ENCODE data around the gene GABRG3. TPM values are rescaled to one million over a fixed set of nuclear protein-coding genes. Genes with fewer than 3 reads are reported as not detected.

The GABRG3 gene
- total RNA-seq = under 0.01 TPM

- no peak within 1 kb of the TSS for H3K9ac ChIP-seq (ENCODE audit: low read depth in 1 of 3, low read length in 3 of 3)
- no peaks in the 10 kb centered on the region for H3K9me3 ChIP-seq (ENCODE audit: control insufficient read depth in 3 of 3, low read length in 3 of 3)
- no peak within 1 kb of the TSS for H3K27ac ChIP-seq (ENCODE audit: low read depth, low read length)
- no peaks in the 10 kb centered on the region for H3K36me3 ChIP-seq (ENCODE audit: control insufficient read depth in 3 of 3, insufficient read depth in 3 of 3, low read length in 3 of 3)
- H3K27me3 ChIP-seq (ENCODE audit: control insufficient read depth in 3 of 3, insufficient read depth in 3 of 3, low read length in 3 of 3) = peaks cover 3 to 23% (median 7%) of the 10 kb centered on the region in 3 donors
- no peak within 1 kb of the TSS for H3K4me3 ChIP-seq (ENCODE audit: low read length in 3 of 3)
- H3K4me1 ChIP-seq (ENCODE audit: control insufficient read depth in 3 of 3, insufficient read depth in 3 of 3, low read length in 3 of 3) = no peaks in the 10 kb centered on the region
Observed at GRCh38 chr15:26970712-26971210, at the start of gene GABRG3. Gene GABRG3 (plus strand): TSS chr15:26971181.

- H3K9me3 ChIP-seq (ENCODE audit: control insufficient read depth in 3 of 3, low read length in 3 of 3) = peaks cover 0 to 5% (median 4%) of the 10 kb centered on the region in 3 donors
Observed at GRCh38 chr15:26921433-26921832, 49.5 kb upstream of the GABRG3 start.

GRCh38 chr15:26926081-26926480, 44.9 kb upstream of the GABRG3 start:
- no peaks in the 10 kb centered on the region for H3K36me3 ChIP-seq (ENCODE audit: control insufficient read depth in 3 of 3, insufficient read depth in 3 of 3, low read length in 3 of 3)
- no peaks in the 10 kb centered on the region for H3K4me1 ChIP-seq (ENCODE audit: control insufficient read depth in 3 of 3, insufficient read depth in 3 of 3, low read length in 3 of 3)
- H3K9me3 ChIP-seq (ENCODE audit: control insufficient read depth in 3 of 3, low read length in 3 of 3) = no peaks in the 10 kb centered on the region
- no peak overlapping the region for H3K9ac ChIP-seq (ENCODE audit: low read depth in 1 of 3, low read length in 3 of 3)
- H3K4me3 ChIP-seq (ENCODE audit: low read length in 3 of 3) = no peak overlapping the region
- H3K27me3 ChIP-seq (ENCODE audit: control insufficient read depth in 3 of 3, insufficient read depth in 3 of 3, low read length in 3 of 3) = no peaks in the 10 kb centered on the region
- H3K27ac ChIP-seq (ENCODE audit: low read depth, low read length) = no peak overlapping the region

More at GRCh38 chr15:26921433-26921832, 49.5 kb upstream of the GABRG3 start:
- Histone ChIP-seq H3K27me3 (ENCODE audit: control insufficient read depth in 3 of 3, insufficient read depth in 3 of 3, low read length in 3 of 3) (no peaks in the 10 kb centered on the region), H3K9ac (ENCODE audit: low read depth in 1 of 3, low read length in 3 of 3) (no peak overlapping the region), H3K27ac (ENCODE audit: low read depth, low read length) (no peak overlapping the region), H3K4me3 (ENCODE audit: low read length in 3 of 3) (no peak overlapping the region), H3K36me3 (ENCODE audit: control insufficient read depth in 3 of 3, insufficient read depth in 3 of 3, low read length in 3 of 3) (no peaks in the 10 kb centered on the region), H3K4me1 (ENCODE audit: control insufficient read depth in 3 of 3, insufficient read depth in 3 of 3, low read length in 3 of 3) (no peaks in the 10 kb centered on the region)

- Histone ChIP-seq H3K4me1 (ENCODE audit: control insufficient read depth in 3 of 3, insufficient read depth in 3 of 3, low read length in 3 of 3) (no peaks in the 10 kb centered on the region), H3K27me3 (ENCODE audit: control insufficient read depth in 3 of 3, insufficient read depth in 3 of 3, low read length in 3 of 3) (no peaks in the 10 kb centered on the region), H3K9me3 (ENCODE audit: control insufficient read depth in 3 of 3, low read length in 3 of 3) (no peaks in the 10 kb centered on the region), H3K36me3 (ENCODE audit: control insufficient read depth in 3 of 3, insufficient read depth in 3 of 3, low read length in 3 of 3) (no peaks in the 10 kb centered on the region), H3K4me3 (ENCODE audit: low read length in 3 of 3) (no peak overlapping the region), H3K9ac (ENCODE audit: low read depth in 1 of 3, low read length in 3 of 3) (no peak overlapping the region), H3K27ac (ENCODE audit: low read depth, low read length) (no peak overlapping the region)
Observed at GRCh38 chr15:26928051-26928450, 42.9 kb upstream of the GABRG3 start.

- Histone ChIP-seq H3K9ac (ENCODE audit: low read depth in 1 of 3, low read length in 3 of 3) (no peak overlapping the region), H3K27me3 (ENCODE audit: control insufficient read depth in 3 of 3, insufficient read depth in 3 of 3, low read length in 3 of 3) (no peaks in the 10 kb centered on the region), H3K36me3 (ENCODE audit: control insufficient read depth in 3 of 3, insufficient read depth in 3 of 3, low read length in 3 of 3) (no peaks in the 10 kb centered on the region), H3K4me3 (ENCODE audit: low read length in 3 of 3) (no peak overlapping the region), H3K4me1 (ENCODE audit: control insufficient read depth in 3 of 3, insufficient read depth in 3 of 3, low read length in 3 of 3) (no peaks in the 10 kb centered on the region), H3K27ac (ENCODE audit: low read depth, low read length) (no peak overlapping the region), H3K9me3 (ENCODE audit: control insufficient read depth in 3 of 3, low read length in 3 of 3) (peaks cover 0 to 2% (median 0%) of the 10 kb centered on the region in 3 donors)
Observed at GRCh38 chr15:26929588-26929987, 41.4 kb upstream of the GABRG3 start.

- Histone ChIP-seq H3K27me3 (ENCODE audit: control insufficient read depth in 3 of 3, insufficient read depth in 3 of 3, low read length in 3 of 3) (no peaks in the 10 kb centered on the region), H3K4me1 (ENCODE audit: control insufficient read depth in 3 of 3, insufficient read depth in 3 of 3, low read length in 3 of 3) (no peaks in the 10 kb centered on the region), H3K9me3 (ENCODE audit: control insufficient read depth in 3 of 3, low read length in 3 of 3) (peaks cover 0 to 5% (median 4%) of the 10 kb centered on the region in 3 donors), H3K27ac (ENCODE audit: low read depth, low read length) (no peak overlapping the region), H3K36me3 (ENCODE audit: control insufficient read depth in 3 of 3, insufficient read depth in 3 of 3, low read length in 3 of 3) (no peaks in the 10 kb centered on the region), H3K9ac (ENCODE audit: low read depth in 1 of 3, low read length in 3 of 3) (no peak overlapping the region), H3K4me3 (ENCODE audit: low read length in 3 of 3) (no peak overlapping the region)
Observed at GRCh38 chr15:26934848-26935247, 36.1 kb upstream of the GABRG3 start.

GRCh38 chr15:26935322-26935721, 35.7 kb upstream of the GABRG3 start:
- no peaks in the 10 kb centered on the region for H3K4me1 ChIP-seq (ENCODE audit: control insufficient read depth in 3 of 3, insufficient read depth in 3 of 3, low read length in 3 of 3)
- H3K4me3 ChIP-seq (ENCODE audit: low read length in 3 of 3) = no peak overlapping the region
- no peaks in the 10 kb centered on the region for H3K27me3 ChIP-seq (ENCODE audit: control insufficient read depth in 3 of 3, insufficient read depth in 3 of 3, low read length in 3 of 3)
- H3K9me3 ChIP-seq (ENCODE audit: control insufficient read depth in 3 of 3, low read length in 3 of 3) = peaks cover 0 to 5% (median 4%) of the 10 kb centered on the region in 3 donors
- H3K9ac ChIP-seq (ENCODE audit: low read depth in 1 of 3, low read length in 3 of 3) = no peak overlapping the region
- no peaks in the 10 kb centered on the region for H3K36me3 ChIP-seq (ENCODE audit: control insufficient read depth in 3 of 3, insufficient read depth in 3 of 3, low read length in 3 of 3)
- H3K27ac ChIP-seq (ENCODE audit: low read depth, low read length) = no peak overlapping the region

- no peaks in the 10 kb centered on the region for H3K4me1 ChIP-seq (ENCODE audit: control insufficient read depth in 3 of 3, insufficient read depth in 3 of 3, low read length in 3 of 3)
- no peak overlapping the region for H3K27ac ChIP-seq (ENCODE audit: low read depth, low read length)
- no peak overlapping the region for H3K9ac ChIP-seq (ENCODE audit: low read depth in 1 of 3, low read length in 3 of 3)
- H3K36me3 ChIP-seq (ENCODE audit: control insufficient read depth in 3 of 3, insufficient read depth in 3 of 3, low read length in 3 of 3) = no peaks in the 10 kb centered on the region
- H3K4me3 ChIP-seq (ENCODE audit: low read length in 3 of 3) = no peak overlapping the region
- H3K9me3 ChIP-seq (ENCODE audit: control insufficient read depth in 3 of 3, low read length in 3 of 3) = peaks cover 0 to 5% (median 4%) of the 10 kb centered on the region in 3 donors
- no peaks in the 10 kb centered on the region for H3K27me3 ChIP-seq (ENCODE audit: control insufficient read depth in 3 of 3, insufficient read depth in 3 of 3, low read length in 3 of 3)
Observed at GRCh38 chr15:26936502-26936901, 34.5 kb upstream of the GABRG3 start.

GRCh38 chr15:26937134-26937533, 33.8 kb upstream of the GABRG3 start:
- no peaks in the 10 kb centered on the region for H3K36me3 ChIP-seq (ENCODE audit: control insufficient read depth in 3 of 3, insufficient read depth in 3 of 3, low read length in 3 of 3)
- no peaks in the 10 kb centered on the region for H3K4me1 ChIP-seq (ENCODE audit: control insufficient read depth in 3 of 3, insufficient read depth in 3 of 3, low read length in 3 of 3)
- no peaks in the 10 kb centered on the region for H3K27me3 ChIP-seq (ENCODE audit: control insufficient read depth in 3 of 3, insufficient read depth in 3 of 3, low read length in 3 of 3)
- no peak overlapping the region for H3K9ac ChIP-seq (ENCODE audit: low read depth in 1 of 3, low read length in 3 of 3)
- H3K9me3 ChIP-seq (ENCODE audit: control insufficient read depth in 3 of 3, low read length in 3 of 3) = peaks cover 0 to 5% (median 4%) of the 10 kb centered on the region in 3 donors
- H3K27ac ChIP-seq (ENCODE audit: low read depth, low read length) = no peak overlapping the region
- H3K4me3 ChIP-seq (ENCODE audit: low read length in 3 of 3) = no peak overlapping the region

GRCh38 chr15:26939398-26939797, 31.6 kb upstream of the GABRG3 start:
- H3K9ac ChIP-seq (ENCODE audit: low read depth in 1 of 3, low read length in 3 of 3) = no peak overlapping the region
- peaks cover 0 to 2% (median 0%) of the 10 kb centered on the region in 3 donors for H3K27me3 ChIP-seq (ENCODE audit: control insufficient read depth in 3 of 3, insufficient read depth in 3 of 3, low read length in 3 of 3)
- H3K9me3 ChIP-seq (ENCODE audit: control insufficient read depth in 3 of 3, low read length in 3 of 3) = peaks cover 0 to 4% (median 4%) of the 10 kb centered on the region in 3 donors
- no peaks in the 10 kb centered on the region for H3K4me1 ChIP-seq (ENCODE audit: control insufficient read depth in 3 of 3, insufficient read depth in 3 of 3, low read length in 3 of 3)
- H3K4me3 ChIP-seq (ENCODE audit: low read length in 3 of 3) = no peak overlapping the region
- no peak overlapping the region for H3K27ac ChIP-seq (ENCODE audit: low read depth, low read length)
- H3K36me3 ChIP-seq (ENCODE audit: control insufficient read depth in 3 of 3, insufficient read depth in 3 of 3, low read length in 3 of 3) = no peaks in the 10 kb centered on the region

All from skeletal muscle tissue (tissue), 4 donors.